Activated T-cell treated with anti-CD3 and anti-CD28 coated beads, Interleukin-2, amount 50 U/mL, for 4 hours (primary cell): Measurements from ENCODE around the gene OSER1. TPM values are rescaled to one million over a fixed set of nuclear protein-coding genes. Genes with fewer than 3 reads are reported as not detected.

Experiments used
- ATAC-seq, 2 donors: fragments of 200-7000 bp; cut with Tn5 transposase; one replicate each; pipeline ENCODE4 v1.10.0; 2021
- DNase-seq: peaks from one replicate; pipeline ENCODE4 v3.0.0-alpha.2; 2020
- H3K27me3 Mint-ChIP-seq: one replicate; pipeline ENCODE4 v1.8.0; 2021; ENCODE audit warnings: low read depth, mixed read lengths
- H3K36me3 Mint-ChIP-seq: one replicate; pipeline ENCODE4 v1.8.0; 2022; ENCODE audit warnings: mixed read lengths; ENCODE audit not compliant: insufficient read depth
- H3K4me1 Mint-ChIP-seq: one replicate; pipeline ENCODE4 v1.8.0; 2021; ENCODE audit warnings: low read depth, mixed read lengths
- H3K4me3 Mint-ChIP-seq: one replicate; pipeline ENCODE4 v1.8.0; 2021; ENCODE audit warnings: mild to moderate bottlenecking, moderate library complexity, mixed read lengths
- H3K9me3 Mint-ChIP-seq: one replicate; pipeline ENCODE4 v1.8.0; 2021; ENCODE audit warnings: mixed read lengths
- total RNA-seq, 3 donors: library from RNA; stranded (reverse); gene quantifications; one replicate each; pipeline ENCODE4 v1.2.1, GENCODE V29; 2021

OSER1 gene
- total RNA-seq, 3 donors from 2014 or later: 17.9 to 19.7 (median 19.2) TPM

DNA sequence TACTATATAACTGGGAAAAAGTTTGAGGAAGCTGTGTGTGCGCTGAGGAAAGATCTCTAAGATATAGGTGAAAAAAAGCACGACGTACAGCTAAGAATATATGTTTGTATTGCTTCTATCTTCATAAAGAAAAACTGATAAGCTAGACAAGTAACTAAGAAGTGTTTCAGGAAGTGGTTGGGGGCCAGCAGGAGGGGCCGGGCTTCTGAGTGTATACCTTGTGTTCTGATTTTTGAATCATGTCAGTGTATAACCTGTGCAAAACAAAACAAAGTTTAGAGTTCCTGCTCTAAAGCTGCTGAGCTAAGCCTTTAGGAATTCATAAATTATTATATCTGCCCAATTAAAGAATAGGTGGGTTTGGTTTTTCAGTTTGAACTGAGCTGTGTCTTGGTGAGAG, 7.9 kb upstream of the OSER1 start:
- Mint-ChIP-seq H3K4me1 (peaks cover 56% of the 10 kb centered on the region), H3K9me3 (no peaks in the 10 kb centered on the region), H3K36me3 (peaks cover 9% of the 10 kb centered on the region), H3K27me3 (no peaks in the 10 kb centered on the region), H3K4me3 (peak overlapping the region; percentile 76)
- ATAC-seq (peak; percentile 51), DNase-seq (peak; percentile 22)

DNA sequence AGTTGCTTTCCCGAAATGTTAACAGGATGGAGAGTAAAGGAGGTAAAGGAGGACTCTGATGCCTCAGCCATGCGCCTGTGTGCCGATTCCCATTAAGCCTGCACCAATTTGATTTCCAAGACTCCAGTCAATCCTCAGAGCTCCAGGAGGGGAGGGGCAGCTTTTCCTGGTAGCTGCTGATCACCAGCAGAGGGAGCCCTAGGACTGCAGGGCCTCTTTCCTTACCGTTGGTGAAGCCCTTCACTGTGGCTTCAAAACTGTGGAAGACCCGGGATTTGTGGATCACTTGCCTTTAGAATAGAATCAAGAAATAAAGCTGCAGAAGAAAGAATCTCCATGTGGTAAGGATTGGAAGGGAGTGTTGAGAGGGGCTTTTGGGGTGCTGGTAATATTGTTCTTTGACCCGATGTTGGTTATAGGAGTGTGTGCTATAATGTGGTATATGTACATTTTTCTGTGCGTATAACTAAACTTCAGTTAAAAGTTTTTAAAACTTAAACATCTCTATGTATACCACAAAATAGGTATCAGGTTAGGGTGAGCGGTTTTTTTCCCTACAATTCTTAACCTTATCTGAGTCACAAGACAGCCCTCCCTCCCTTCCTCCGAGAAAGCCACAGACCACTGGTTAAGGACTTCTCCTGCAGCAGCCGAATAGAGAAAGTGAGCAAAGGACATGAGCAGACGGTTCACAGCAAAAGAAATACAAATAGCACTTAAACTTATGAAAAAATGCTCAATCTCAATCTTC, 6.9 kb upstream of the OSER1 start:
- Mint-ChIP-seq H3K4me3 (peak overlapping the region; percentile 76), H3K4me1 (peaks cover 60% of the 10 kb centered on the region), H3K27me3 (no peaks in the 10 kb centered on the region), H3K9me3 (no peaks in the 10 kb centered on the region), H3K36me3 (peaks cover 9% of the 10 kb centered on the region)
- DNase-seq (peak; percentile 50), ATAC-seq (peak; percentile 63 to 69)

DNA sequence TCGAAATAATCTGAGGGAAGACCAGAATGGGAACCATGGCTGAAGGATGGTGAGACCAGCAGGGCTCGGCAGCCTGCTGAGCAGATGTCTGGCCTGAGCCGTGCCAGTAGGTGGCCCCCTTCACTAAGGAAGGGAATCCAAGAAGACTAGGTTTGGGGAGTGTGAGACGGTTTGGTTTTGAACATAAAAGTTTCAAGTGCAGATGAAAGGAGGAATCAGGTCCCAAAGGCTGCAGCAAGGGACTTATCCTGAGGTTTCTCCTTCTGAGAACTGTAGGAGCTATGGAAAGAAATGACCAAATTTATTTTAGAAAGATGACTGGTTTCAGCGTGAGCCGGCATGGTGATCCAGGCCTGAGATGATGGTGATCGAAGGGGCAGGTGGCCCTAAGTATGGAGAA, 4.6 kb upstream of the OSER1 start:
- peaks cover 67% of the 10 kb centered on the region for H3K4me1 Mint-ChIP-seq
- peak overlapping the region; percentile 1 for H3K4me3 Mint-ChIP-seq

DNA sequence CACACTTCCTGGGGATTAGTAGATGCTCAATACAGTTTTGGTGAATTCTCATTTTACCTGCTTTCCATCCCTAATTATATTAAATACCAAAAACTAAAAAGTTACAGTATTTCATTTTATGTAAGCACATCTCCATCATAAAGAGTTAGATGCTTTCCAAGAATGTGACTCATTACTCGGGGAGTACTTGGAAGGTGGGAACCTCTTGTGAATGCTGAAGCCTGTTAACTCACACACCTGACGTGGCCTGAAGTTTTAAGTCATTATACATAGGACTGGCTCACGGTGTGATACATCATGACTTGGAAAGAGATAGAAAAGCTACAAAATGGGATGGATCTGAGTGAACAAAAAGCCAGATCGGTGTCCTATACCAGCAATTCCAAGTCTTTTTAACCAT, 2.2 kb upstream of the OSER1 start:
- ATAC-seq (no peak), DNase-seq (no peak)
- Mint-ChIP-seq H3K4me1 (peaks cover 64% of the 10 kb centered on the region), H3K27me3 (no peaks in the 10 kb centered on the region), H3K9me3 (no peaks in the 10 kb centered on the region), H3K4me3 (no peak overlapping the region), H3K36me3 (peaks cover 9% of the 10 kb centered on the region)

More for the DNA sequence above, 4.6 kb upstream of the OSER1 start:
- Mint-ChIP-seq H3K27me3 (no peaks in the 10 kb centered on the region), H3K36me3 (peaks cover 9% of the 10 kb centered on the region), H3K9me3 (no peaks in the 10 kb centered on the region)
- DNase-seq: peak; percentile 69
- ATAC-seq: no peak

DNA sequence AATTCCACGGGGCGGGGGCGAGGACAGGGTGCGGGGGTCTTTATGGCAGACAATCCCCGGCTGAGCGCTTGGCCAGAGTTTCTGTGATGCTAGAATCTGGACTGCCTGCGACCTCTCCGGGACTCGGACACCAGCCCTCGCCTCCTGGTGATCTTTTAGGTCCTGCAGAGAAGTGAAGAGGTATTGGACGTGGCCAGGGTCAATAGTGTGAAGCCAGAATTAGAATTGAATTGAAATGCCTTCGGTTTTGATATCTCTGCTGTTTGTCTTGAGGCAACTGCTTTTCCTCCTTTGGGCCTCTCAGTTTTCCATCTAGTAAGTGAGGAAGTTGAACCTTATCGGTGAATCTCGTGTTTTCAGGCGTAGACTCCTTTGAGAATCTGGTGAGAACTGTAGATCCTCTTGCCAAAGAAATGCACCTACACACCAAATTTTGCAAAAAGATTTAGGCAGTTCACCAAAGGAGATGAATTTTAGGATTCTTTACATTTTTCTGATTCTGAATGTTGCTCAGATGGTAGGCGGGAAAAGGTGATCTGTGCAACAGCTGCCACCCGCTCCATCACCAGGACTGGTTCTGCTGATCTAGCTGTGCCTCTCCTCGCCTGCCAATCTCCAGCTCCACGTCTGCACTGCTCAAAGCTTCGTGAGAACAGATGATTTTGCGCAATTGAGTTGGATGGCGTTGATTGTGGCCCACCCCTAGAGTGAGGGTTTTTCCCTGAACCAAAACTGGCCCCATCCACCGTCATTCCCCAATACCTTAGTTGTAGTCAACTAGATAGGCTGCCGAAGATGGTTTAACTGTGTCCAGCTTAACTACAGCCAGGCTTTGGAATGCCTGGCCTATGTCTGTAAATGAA, 837 bp upstream of the OSER1 start:
- ATAC-seq (no peak), DNase-seq (no peak)
- Mint-ChIP-seq H3K4me3 (peak overlapping the region; percentile 99), H3K4me1 (peaks cover 66% of the 10 kb centered on the region), H3K27me3 (no peaks in the 10 kb centered on the region), H3K36me3 (peaks cover 10% of the 10 kb centered on the region), H3K9me3 (no peaks in the 10 kb centered on the region)

DNA sequence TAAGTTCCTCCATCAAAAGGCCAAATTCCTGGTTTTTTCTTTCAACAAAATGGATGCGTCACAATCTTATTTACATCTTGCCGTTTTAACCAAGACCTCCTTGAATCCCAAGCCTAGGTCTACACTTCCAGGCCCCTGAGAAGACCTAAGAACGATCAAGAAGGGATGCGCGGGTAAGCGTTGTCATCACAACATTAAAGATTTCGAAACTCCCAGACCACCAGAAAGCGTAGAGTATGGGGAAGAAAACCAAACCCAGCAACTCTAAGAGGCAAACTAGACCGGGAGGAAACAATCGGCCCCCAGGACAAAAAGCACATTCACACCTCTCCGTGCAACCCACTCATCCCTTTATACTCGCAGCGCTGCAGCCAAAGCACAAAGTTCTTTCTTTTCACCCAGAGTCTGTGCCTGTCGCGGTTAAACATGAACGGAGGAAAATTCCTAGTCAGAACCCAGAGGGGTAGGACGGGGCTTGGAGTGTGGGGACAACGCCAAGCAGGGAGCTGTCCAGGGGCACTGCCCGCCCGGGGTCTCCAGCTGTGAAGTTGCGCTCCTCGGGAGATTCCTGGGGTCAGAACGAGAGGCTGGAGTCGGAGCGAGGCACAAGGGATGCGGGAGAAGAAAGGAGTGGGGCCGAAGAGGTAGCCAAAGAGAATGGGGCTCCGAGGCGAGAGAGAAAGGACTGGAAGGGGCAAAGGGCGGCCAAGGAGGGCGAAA, 725 bp downstream of the OSER1 start:
- Mint-ChIP-seq H3K4me3 (peak overlapping the region; percentile 99), H3K36me3 (peaks cover 9% of the 10 kb centered on the region), H3K4me1 (peaks cover 58% of the 10 kb centered on the region), H3K27me3 (no peaks in the 10 kb centered on the region), H3K9me3 (no peaks in the 10 kb centered on the region)
- no peak for ATAC-seq
- DNase-seq: no peak

DNA sequence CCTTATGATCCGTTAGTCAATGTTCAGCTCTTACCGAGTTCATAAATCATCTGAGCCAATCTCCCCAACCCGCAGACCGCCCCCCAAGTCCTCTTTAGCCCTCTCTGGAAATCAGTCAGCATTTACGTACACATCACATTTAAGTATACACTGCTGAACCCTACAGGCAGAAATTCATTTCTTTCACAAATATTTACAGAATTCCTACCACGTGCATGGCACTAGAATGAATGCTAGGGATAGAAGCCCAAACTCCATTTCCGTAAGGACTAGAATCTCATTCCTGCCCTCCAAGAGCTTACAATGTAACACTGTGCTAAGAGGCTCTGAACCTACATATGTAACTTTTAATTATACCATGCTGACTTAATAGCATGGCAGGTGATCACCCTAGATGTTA, 1.8 kb downstream of the OSER1 start:
- Mint-ChIP-seq H3K9me3 (no peaks in the 10 kb centered on the region), H3K27me3 (no peaks in the 10 kb centered on the region), H3K4me1 (peaks cover 61% of the 10 kb centered on the region), H3K36me3 (peaks cover 9% of the 10 kb centered on the region), H3K4me3 (peak overlapping the region; percentile 99)
- DNase-seq: no peak
- ATAC-seq: no peak

DNA sequence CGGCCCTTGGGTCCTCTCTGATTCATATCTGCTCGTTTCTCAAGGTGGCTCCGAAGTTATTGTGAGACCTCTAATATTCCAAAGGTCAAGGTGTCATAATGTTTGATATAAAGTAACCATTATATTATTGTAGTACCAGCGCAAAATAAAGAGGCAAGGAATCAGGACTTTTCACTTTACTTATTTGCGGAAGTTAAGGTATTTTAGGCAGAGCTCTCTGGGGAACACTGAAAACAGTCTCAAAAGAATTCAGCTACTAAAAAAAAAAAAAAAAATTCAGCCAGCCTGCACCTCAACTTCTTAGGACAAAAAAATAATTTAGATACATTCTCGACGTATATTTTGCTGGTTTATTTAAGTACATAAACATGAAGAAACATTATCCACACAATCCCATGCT, 2.4 kb downstream of the OSER1 start:
- DNase-seq (no peak), ATAC-seq (no peak)
- no peaks in the 10 kb centered on the region for H3K27me3 Mint-ChIP-seq
- no peaks in the 10 kb centered on the region for H3K9me3 Mint-ChIP-seq
- peak overlapping the region; percentile 99 for H3K4me3 Mint-ChIP-seq
- peaks cover 65% of the 10 kb centered on the region for H3K4me1 Mint-ChIP-seq
- peaks cover 9% of the 10 kb centered on the region for H3K36me3 Mint-ChIP-seq

DNA sequence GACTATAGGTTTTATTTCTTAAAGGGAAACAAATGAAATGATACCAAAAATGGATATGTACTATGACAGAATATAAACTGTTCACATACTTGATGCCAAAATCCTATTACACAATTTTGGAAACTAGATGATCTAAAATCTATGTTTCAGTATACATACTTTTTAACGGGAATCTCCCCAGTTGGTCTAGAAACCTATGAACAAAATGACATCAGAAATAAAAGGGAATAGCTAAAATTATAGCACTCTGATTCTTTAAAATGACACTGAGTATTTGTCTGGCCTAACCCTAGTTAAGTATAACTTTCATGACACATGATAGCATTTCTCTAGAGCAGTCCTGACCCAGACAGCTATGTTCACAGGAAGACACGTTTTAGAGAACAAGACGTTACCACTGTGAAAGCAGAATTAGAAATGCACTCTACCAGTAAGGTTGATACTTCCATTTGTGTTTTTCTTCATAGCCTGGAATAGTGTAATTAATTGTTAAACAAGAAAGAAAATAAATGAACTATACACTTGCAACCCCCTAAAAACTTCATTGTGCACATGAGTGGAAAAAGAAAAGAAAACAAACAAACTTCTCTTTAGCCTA, 3.3 kb downstream of the OSER1 start:
- peaks cover 61% of the 10 kb centered on the region for H3K4me1 Mint-ChIP-seq
- H3K27me3 Mint-ChIP-seq: no peaks in the 10 kb centered on the region
- H3K9me3 Mint-ChIP-seq: no peaks in the 10 kb centered on the region
- H3K4me3 Mint-ChIP-seq: peak overlapping the region; percentile 24
- peaks cover 15% of the 10 kb centered on the region for H3K36me3 Mint-ChIP-seq
- ATAC-seq: no peak
- DNase-seq: no peak

DNA sequence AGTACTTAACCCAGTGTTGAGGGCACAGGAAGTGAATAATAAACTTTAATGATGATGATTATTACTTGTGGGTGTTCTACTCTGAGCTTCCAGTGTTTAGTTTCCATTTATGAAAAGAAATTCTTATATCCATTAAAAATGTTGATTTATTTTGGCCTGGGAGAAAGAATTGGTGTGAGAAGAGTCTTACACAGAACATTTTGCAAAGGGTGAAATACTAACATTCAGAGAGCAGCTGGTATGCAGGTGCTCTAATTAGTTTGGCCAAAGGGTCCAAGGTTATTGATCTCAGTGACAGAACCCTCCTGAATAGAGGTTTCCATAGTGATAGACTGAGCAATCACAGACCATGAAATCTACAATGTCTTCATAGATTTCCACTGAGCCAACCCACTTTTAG, 4.4 kb downstream of the OSER1 start:
- Mint-ChIP-seq H3K36me3 (peaks cover 20% of the 10 kb centered on the region), H3K9me3 (no peaks in the 10 kb centered on the region), H3K4me1 (peaks cover 54% of the 10 kb centered on the region), H3K4me3 (no peak overlapping the region), H3K27me3 (no peaks in the 10 kb centered on the region)
- ATAC-seq (no peak), DNase-seq (no peak)

DNA sequence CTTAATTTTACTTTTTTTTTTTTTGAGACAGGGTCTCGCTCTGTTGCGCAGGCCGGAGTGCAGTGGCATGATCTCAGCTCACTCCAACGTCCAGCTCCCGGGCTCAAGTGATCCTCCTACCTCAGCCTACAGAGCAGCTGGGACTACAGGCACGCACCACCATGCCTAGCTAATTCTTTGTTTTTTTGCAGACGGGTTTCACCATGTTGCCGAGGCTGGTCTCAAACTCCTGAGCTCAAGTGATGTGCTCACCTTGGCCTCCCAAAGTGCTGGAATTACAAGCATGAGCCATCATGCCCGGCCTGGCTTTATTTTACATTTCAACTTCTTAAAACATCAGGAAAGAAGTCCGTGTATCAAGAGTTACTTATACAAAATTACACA, 5.7 kb downstream of the OSER1 start:
- H3K4me3 Mint-ChIP-seq: no peak overlapping the region
- no peaks in the 10 kb centered on the region for H3K9me3 Mint-ChIP-seq
- H3K27me3 Mint-ChIP-seq: no peaks in the 10 kb centered on the region
- DNase-seq (no peak), ATAC-seq (no peak)
- H3K36me3 Mint-ChIP-seq: peaks cover 30% of the 10 kb centered on the region
- H3K4me1 Mint-ChIP-seq: peaks cover 61% of the 10 kb centered on the region

DNA sequence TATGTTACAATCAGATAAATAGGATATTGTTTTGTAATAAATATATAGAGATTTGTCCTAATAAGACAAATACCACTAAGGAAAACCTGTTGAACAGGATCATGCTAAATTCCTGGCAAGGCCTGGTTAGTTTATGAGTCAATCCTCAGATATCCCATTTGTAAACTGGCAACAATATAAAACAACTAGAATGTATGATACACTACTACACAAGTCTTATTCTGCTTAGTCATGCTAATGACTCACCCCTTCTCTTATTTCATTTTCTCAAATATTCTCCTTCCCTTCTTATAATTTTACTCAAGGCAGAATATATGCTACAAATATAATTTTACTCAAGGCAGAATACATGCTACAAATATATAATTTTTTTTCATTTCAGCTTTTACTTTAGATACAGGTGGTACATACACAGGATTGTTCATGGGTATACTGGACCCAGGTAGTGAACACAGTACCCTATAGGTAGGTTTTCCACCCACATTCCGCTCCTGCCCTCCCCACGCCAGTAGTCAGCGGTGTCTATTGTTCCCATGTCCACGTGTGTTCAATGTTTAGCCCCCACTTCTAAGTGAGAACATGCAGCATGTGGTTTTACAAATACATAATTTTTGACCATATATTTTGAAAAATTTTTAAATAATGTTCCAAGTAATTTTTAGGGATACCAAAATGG, 6.3 kb downstream of the OSER1 start:
- H3K27me3 Mint-ChIP-seq: no peaks in the 10 kb centered on the region
- peaks cover 34% of the 10 kb centered on the region for H3K36me3 Mint-ChIP-seq
- no peaks in the 10 kb centered on the region for H3K9me3 Mint-ChIP-seq
- ATAC-seq (peak; percentile 62 to 72), DNase-seq (no peak)
- no peak overlapping the region for H3K4me3 Mint-ChIP-seq
- H3K4me1 Mint-ChIP-seq: peaks cover 61% of the 10 kb centered on the region

DNA sequence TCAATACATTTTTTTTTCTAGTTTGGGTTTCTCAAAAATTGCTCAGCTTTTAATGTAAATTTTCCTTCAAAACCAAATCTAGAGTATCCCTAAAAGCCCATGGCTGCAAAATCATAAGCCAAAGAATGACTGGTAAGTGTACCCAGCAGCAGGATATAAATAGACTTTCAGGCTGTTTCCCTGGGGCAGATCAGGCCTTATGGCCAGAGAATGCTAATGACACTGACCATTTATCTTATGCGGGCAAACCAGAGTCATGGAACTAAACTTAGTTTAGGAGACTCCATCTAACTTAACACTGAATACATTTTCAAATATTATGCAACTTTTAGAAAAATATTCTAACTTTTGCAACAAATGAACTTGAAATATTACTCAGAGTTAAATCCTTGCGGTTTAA, 7.4 kb downstream of the OSER1 start:
- Mint-ChIP-seq H3K4me1 (peaks cover 56% of the 10 kb centered on the region), H3K9me3 (no peaks in the 10 kb centered on the region), H3K36me3 (peaks cover 40% of the 10 kb centered on the region), H3K4me3 (no peak overlapping the region), H3K27me3 (no peaks in the 10 kb centered on the region)
- no peak for ATAC-seq
- DNase-seq: no peak

DNA sequence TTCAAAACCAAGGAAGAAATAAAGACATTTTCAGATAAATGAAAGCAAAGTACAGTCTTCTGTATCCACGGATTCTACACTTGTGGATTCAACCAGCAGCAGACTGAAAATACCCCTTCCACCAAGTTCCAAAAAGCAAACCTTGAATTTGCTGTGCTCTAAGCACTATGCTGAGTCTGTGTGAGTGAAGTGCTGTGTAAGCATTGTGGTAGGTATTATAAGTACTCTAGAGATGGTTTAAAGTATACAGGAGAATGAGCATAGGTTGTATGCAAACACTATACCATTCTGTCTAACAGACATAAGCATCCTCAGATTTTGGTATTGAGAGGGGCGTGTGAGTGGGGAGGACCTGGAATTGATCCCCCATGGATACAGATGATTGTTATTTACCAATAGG, 9.6 kb downstream of the OSER1 start:
- Mint-ChIP-seq H3K4me3 (no peak overlapping the region), H3K9me3 (no peaks in the 10 kb centered on the region), H3K27me3 (no peaks in the 10 kb centered on the region), H3K36me3 (peaks cover 44% of the 10 kb centered on the region), H3K4me1 (peaks cover 38% of the 10 kb centered on the region)
- DNase-seq (no peak), ATAC-seq (no peak)
